Stimulated activated CD8-positive, alpha-beta memory T cell treated with anti-CD3 and anti-CD28 coated beads, Interleukin-4, amount 100 ng/mL, for 1 hour (primary cell): ENCODE results near the gene UNC5C.

Source experiments
- DNase-seq, 2 donors: peaks; one replicate each; pipeline ENCODE4 v3.0.0-alpha.2; 2020; ENCODE audit warnings: low read depth in 2 of 2, low spot score in 1 of 2

Gene UNC5C

GRCh38 chr4:95129821-95130311 lies 418.9 kb downstream of the UNC5C start:
- DNase-seq, result no peak

- no peak for DNase-seq
These were observed 419.7 kb downstream of the UNC5C start for GRCh38 chr4:95129031-95129430.

DNA sequence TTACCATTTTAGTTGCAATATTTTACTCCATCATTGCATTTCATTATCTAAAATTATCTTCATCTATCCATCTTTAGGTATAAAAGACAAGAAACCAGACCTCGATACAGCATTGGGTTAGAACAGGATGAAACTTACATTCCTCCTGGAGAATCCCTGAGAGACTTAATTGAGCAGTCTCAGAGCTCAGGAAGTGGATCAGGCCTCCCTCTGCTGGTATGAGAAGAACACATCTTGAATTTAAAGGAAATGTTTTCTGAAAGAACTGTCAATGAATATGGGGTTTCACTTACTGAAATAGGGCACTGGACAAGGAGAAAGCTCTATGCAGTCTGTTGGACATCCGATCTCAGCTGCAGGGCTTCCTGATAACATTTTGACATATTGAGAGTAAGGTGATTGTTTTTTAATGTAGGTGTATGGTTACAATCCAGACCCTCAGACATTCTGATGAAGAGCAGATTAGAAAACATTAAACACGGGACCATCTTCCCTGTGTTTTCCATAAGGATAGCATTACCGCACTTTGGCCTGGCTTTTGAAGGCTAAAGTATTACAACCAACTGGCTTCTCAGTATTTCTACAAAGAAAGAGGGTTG lies 423.8 kb downstream of the UNC5C start:
- no peak for DNase-seq

GRCh38 chr4:95122001-95122400 lies 426.8 kb downstream of the UNC5C start:
- no peak for DNase-seq

DNA sequence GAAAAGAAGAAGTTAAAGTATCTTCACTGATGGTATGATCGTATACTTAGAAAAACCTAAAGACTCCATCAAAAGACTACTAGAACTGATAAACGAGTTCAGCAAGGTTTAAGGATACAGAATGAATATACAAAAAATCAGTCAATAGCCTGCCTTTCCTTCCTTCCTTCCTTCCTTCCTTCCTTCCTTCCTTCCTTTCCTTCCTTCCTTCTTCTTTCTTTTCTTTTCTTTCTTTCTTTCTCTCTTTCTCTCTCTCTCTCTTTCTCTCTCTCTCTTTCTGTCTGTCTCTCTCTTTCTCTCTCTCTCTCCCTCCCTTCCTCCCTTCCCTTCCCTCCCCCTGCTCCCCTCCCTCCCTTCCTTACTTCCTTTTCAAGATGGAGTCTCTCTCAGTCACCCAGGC lies 428.3 kb downstream of the UNC5C start:
- no peak for DNase-seq

DNA sequence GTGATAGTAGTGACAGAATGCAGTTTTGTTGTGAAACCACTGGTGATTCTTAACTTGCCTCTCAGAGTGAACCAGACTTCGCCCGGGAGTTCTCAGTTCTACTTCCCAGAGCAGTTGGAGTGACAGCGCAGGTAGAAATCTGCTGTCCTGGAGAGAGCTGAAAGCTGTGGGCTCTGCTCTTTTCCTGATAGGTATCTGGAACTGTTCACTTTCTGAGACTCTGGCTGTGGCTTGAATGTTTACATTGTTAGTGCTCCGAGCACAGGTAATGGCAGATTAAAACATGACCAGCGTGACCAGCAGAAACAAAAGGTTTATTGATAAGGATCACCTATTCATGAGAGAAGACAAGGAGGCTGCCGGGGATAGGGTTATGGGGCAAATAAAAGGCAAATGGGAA lies 430.3 kb downstream of the UNC5C start:
- DNase-seq, result no peak

GRCh38 chr4:95114521-95114920 lies 434.3 kb downstream of the UNC5C start:
- no peak for DNase-seq
